SK-N-SH (cell line): ENCODE data around the gene GSC2.

Experiments used
- EP300 ChIP-seq, 2 experiments: IDR thresholded peaks; 2 replicates each; pipeline versions ENCODE4 v1.4.0 to v1.6.1; 2012; ENCODE audit warnings: borderline replicate concordance in 1 of 2, low read depth in 1 of 2, low read length in 1 of 2
- JUND ChIP-seq: IDR thresholded peaks from 2 replicates; pipeline ENCODE4 v1.4.0; 2012
- MEF2A ChIP-seq: IDR thresholded peaks from 2 replicates; pipeline ENCODE4 v1.4.0; 2012; ENCODE audit warnings: low read depth, borderline replicate concordance
- MXI1 ChIP-seq: IDR thresholded peaks from 2 replicates; pipeline ENCODE4 v1.6.1; 2012; ENCODE audit warnings: mild to moderate bottlenecking, low read depth, low read length, improper control_type of control experiment
- RAD21 ChIP-seq: IDR thresholded peaks from 2 replicates; pipeline ENCODE4 v1.6.1; 2012; ENCODE audit warnings: mild to moderate bottlenecking, low read length
- RXRA ChIP-seq: IDR thresholded peaks from 2 replicates; pipeline ENCODE4 v1.4.0; 2012; ENCODE audit warnings: low read depth, mild to moderate bottlenecking, borderline replicate concordance
- TAF1 ChIP-seq: IDR thresholded peaks from 2 replicates; pipeline ENCODE4 v1.6.1; 2012; ENCODE audit warnings: low read depth, mild to moderate bottlenecking, low read length, moderate library complexity, borderline replicate concordance
- YY1 ChIP-seq: IDR thresholded peaks from 2 replicates; pipeline ENCODE4 v1.4.0; 2012; ENCODE audit warnings: low read depth, mild to moderate bottlenecking
- TF ChIP-seq, protein P1 (sequence below): IDR thresholded peaks from 2 replicates; pipeline ENCODE4 v1.4.0; 2012; ENCODE audit warnings: low read depth, borderline replicate concordance
- TF ChIP-seq, protein P2 (sequence below): fragments of 200-600 bp; sonication (generic); IDR thresholded peaks from 2 replicates; pipeline ENCODE4 v1.6.1; 2017; ENCODE audit warnings: antibody characterized with exemption, mild to moderate bottlenecking, moderate library complexity
- TF ChIP-seq, protein P3 (sequence below): IDR thresholded peaks from 2 replicates; pipeline ENCODE4; 2012
- TF ChIP-seq, protein P4 (sequence below): IDR thresholded peaks from 2 replicates; pipeline ENCODE4 v1.4.0; 2012; ENCODE audit warnings: low read depth
- TF ChIP-seq, protein P5 (sequence below): fragments of 150-350 bp; IDR thresholded peaks from 2 replicates; pipeline ENCODE4 v1.6.1; 2017; ENCODE audit warnings: antibody characterized with exemption, low read length, low read depth, borderline replicate concordance

DNA sequence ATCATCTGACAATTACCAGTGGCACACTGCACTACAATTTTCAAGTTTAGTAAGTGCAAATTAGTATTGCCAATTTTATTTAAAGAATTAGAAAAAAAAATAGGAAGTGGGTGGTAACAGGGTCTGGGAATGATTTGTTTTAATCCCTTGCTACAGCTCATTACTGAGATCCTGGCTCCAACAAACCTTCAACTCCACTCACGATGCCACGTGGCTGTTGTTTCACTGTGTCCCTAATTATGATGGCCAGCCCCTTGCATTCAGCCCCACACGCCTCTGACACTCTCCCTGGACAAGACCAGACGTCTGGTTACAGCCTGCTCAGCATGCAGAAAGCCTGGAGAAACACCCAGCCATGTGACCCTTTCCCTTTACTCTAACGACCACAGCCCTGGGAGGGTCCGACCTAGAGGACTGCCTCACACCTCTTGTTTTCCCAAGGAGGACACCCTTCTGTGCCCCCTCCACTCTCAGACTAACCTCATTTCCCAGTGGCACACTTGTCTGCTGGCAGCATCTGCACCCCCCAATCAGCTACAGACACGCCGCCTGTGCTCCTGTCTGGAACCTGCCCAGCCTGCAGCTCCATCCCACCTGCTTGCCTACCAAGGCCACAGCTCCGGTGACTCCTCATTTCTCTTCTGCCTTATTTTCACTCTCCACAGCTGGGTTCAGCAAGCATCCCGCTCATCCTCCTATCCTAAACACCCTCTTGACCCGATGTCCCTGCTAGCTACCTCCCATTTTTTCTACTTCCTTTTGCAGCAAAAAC is 46.9 kb upstream of the GSC2 start:
- TF ChIP-seq TAF1 = no peak
- TF ChIP-seq JUND = no peak
- TF ChIP-seq, protein P1, sequence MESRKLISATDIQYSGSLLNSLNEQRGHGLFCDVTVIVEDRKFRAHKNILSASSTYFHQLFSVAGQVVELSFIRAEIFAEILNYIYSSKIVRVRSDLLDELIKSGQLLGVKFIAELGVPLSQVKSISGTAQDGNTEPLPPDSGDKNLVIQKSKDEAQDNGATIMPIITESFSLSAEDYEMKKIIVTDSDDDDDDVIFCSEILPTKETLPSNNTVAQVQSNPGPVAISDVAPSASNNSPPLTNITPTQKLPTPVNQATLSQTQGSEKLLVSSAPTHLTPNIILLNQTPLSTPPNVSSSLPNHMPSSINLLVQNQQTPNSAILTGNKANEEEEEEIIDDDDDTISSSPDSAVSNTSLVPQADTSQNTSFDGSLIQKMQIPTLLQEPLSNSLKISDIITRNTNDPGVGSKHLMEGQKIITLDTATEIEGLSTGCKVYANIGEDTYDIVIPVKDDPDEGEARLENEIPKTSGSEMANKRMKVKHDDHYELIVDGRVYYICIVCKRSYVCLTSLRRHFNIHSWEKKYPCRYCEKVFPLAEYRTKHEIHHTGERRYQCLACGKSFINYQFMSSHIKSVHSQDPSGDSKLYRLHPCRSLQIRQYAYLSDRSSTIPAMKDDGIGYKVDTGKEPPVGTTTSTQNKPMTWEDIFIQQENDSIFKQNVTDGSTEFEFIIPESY = no peak
- TF ChIP-seq, protein P2, sequence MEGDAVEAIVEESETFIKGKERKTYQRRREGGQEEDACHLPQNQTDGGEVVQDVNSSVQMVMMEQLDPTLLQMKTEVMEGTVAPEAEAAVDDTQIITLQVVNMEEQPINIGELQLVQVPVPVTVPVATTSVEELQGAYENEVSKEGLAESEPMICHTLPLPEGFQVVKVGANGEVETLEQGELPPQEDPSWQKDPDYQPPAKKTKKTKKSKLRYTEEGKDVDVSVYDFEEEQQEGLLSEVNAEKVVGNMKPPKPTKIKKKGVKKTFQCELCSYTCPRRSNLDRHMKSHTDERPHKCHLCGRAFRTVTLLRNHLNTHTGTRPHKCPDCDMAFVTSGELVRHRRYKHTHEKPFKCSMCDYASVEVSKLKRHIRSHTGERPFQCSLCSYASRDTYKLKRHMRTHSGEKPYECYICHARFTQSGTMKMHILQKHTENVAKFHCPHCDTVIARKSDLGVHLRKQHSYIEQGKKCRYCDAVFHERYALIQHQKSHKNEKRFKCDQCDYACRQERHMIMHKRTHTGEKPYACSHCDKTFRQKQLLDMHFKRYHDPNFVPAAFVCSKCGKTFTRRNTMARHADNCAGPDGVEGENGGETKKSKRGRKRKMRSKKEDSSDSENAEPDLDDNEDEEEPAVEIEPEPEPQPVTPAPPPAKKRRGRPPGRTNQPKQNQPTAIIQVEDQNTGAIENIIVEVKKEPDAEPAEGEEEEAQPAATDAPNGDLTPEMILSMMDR = no peak
- no peak for TF ChIP-seq YY1
- TF ChIP-seq RAD21 = no peak
- no peak for TF ChIP-seq MXI1
- no peak for TF ChIP-seq MEF2A
- no peak for TF ChIP-seq EP300 (IDR thresholded peaks at IDR 0.05; ENCODE audit: borderline replicate concordance in 1 of 2, low read depth in 1 of 2, low read length in 1 of 2)
- TF ChIP-seq, protein P3, sequence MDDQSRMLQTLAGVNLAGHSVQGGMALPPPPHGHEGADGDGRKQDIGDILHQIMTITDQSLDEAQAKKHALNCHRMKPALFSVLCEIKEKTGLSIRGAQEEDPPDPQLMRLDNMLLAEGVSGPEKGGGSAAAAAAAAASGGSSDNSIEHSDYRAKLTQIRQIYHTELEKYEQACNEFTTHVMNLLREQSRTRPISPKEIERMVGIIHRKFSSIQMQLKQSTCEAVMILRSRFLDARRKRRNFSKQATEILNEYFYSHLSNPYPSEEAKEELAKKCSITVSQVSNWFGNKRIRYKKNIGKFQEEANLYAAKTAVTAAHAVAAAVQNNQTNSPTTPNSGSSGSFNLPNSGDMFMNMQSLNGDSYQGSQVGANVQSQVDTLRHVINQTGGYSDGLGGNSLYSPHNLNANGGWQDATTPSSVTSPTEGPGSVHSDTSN = no peak
- TF ChIP-seq, protein P4, sequence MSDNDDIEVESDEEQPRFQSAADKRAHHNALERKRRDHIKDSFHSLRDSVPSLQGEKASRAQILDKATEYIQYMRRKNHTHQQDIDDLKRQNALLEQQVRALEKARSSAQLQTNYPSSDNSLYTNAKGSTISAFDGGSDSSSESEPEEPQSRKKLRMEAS = no peak
- TF ChIP-seq RXRA = no peak
- TF ChIP-seq, protein P5, sequence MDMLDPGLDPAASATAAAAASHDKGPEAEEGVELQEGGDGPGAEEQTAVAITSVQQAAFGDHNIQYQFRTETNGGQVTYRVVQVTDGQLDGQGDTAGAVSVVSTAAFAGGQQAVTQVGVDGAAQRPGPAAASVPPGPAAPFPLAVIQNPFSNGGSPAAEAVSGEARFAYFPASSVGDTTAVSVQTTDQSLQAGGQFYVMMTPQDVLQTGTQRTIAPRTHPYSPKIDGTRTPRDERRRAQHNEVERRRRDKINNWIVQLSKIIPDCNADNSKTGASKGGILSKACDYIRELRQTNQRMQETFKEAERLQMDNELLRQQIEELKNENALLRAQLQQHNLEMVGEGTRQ = no peak
